Natural killer cell (primary cell): Measurements from ENCODE around the gene ZNF536. TPM values are rescaled to one million over a fixed set of nuclear protein-coding genes. Genes with fewer than 3 reads are reported as not detected.

Experiments used
- ATAC-seq, 3 donors: fragments of 150-1000 bp in 2 of 3; fragments of 200-7000 bp in 1 of 3; cut with Tn5 transposase; 1 replicate in 1 of 3; 2 replicates in 2 of 3; pipeline ENCODE4 v1.10.0; 2021; ENCODE audit warnings: mild to moderate bottlenecking in 2 of 3, moderate library complexity in 2 of 3
- DNase-seq, 2 donors: peaks; one replicate each; pipeline versions ENCODE4 v3.0.0 to v3.0.0-alpha.2; 2013 to 2021; ENCODE audit warnings: mixed read lengths in 1 of 2
- H3K27ac ChIP-seq: one replicate; pipeline ENCODE4 v1.5.1; 2013; ENCODE audit warnings: mild to moderate bottlenecking, low read length
- H3K27me3 ChIP-seq: one replicate; pipeline ENCODE4 v1.6.1; 2013; ENCODE audit warnings: low read length; ENCODE audit not compliant: control insufficient read depth, insufficient read depth
- H3K36me3 ChIP-seq: one replicate; pipeline ENCODE4 v1.6.1; 2013; ENCODE audit warnings: low read length; ENCODE audit not compliant: control insufficient read depth, insufficient read depth
- H3K4me1 ChIP-seq: one replicate; pipeline ENCODE4 v1.6.1; 2013; ENCODE audit warnings: low read length; ENCODE audit not compliant: control insufficient read depth, insufficient read depth
- H3K4me3 ChIP-seq: one replicate; pipeline ENCODE4 v1.5.1; 2013; ENCODE audit warnings: low read length
- H3K9me3 ChIP-seq: one replicate; pipeline ENCODE4 v1.6.1; 2013; ENCODE audit warnings: low read length; ENCODE audit not compliant: control insufficient read depth, insufficient read depth
- H3K27ac Mint-ChIP-seq, 2 donors: one replicate each; pipeline ENCODE4 v1.8.0; 2022; ENCODE audit warnings: mild to moderate bottlenecking in 2 of 2, mixed read lengths in 2 of 2, moderate library complexity in 1 of 2
- H3K27me3 Mint-ChIP-seq, 2 donors: one replicate each; pipeline ENCODE4 v1.8.0; 2022; ENCODE audit warnings: low read depth in 2 of 2, mixed read lengths in 2 of 2
- H3K36me3 Mint-ChIP-seq: one replicate; pipeline ENCODE4 v1.8.0; 2022; ENCODE audit warnings: mixed read lengths
- H3K4me1 Mint-ChIP-seq, 2 donors: one replicate each; pipeline ENCODE4 v1.8.0; 2022; ENCODE audit warnings: mixed read lengths in 2 of 2
- H3K4me3 Mint-ChIP-seq: one replicate; pipeline ENCODE4 v1.8.0; 2022; ENCODE audit warnings: mild to moderate bottlenecking, moderate library complexity, mixed read lengths
- H3K9me3 Mint-ChIP-seq, 2 donors: one replicate each; pipeline ENCODE4 v1.8.0; 2022; ENCODE audit warnings: mixed read lengths in 2 of 2
- CTCF ChIP-seq: fragments of 200-600 bp; IDR thresholded peaks from one replicate; pipeline ENCODE4 v1.8.0; 2022; ENCODE audit warnings: antibody characterized with exemption
- WGBS: methylation state at CpG from one replicate; pipeline ENCODE4 v1.1.7; 2013; ENCODE audit warnings: missing lambda C conversion rate; ENCODE audit not compliant: insufficient coverage; 5-methylcytosine and 5-hydroxymethylcytosine counted together
- intact Hi-C: fragments of 100-400 bp; cut with micrococcal nuclease; formaldehyde crosslinking; loops from one replicate; pipeline ENCODE4 v1.14.2; 2022
- total RNA-seq, 4 donors: library from RNA; stranded (reverse); fragments of 120-200 nt in 1 of 4; gene quantifications; one replicate each; pipeline versions ENCODE4 v1.2.3 to v1.2.4, GENCODE V29; 2013 to 2022

Gene ZNF536
- total RNA-seq, 3 donors from 2014 or later (not counting 1 experiment from before 2014, with no cell fraction given) = not detected

- Histone ChIP-seq H3K4me1 (no peaks in the 10 kb centered on the region), H3K4me3 (no peak overlapping the region), H3K9me3 (no peaks in the 10 kb centered on the region), H3K27ac (no peak overlapping the region), H3K27me3 (peaks cover 7% of the 10 kb centered on the region), H3K36me3 (no peaks in the 10 kb centered on the region)
- intact Hi-C loops = no loop called here
- Mint-ChIP-seq H3K9me3 (no peaks in the 10 kb centered on the region), H3K27ac (no peak overlapping the region), H3K4me1 (no peaks in the 10 kb centered on the region), H3K4me3 (no peak overlapping the region), H3K36me3 (no peaks in the 10 kb centered on the region), H3K27me3 (peaks cover 26 to 34% of the 10 kb centered on the region in 2 donors)
- DNase-seq (no peak), ATAC-seq (no peak)
- TF ChIP-seq CTCF = no peak
- WGBS = 92% methylated on average over 5 of the region's 6 CpGs
These were observed 885 bp upstream of the ZNF536 start for GRCh38 chr19:30371161-30371836.

DNA sequence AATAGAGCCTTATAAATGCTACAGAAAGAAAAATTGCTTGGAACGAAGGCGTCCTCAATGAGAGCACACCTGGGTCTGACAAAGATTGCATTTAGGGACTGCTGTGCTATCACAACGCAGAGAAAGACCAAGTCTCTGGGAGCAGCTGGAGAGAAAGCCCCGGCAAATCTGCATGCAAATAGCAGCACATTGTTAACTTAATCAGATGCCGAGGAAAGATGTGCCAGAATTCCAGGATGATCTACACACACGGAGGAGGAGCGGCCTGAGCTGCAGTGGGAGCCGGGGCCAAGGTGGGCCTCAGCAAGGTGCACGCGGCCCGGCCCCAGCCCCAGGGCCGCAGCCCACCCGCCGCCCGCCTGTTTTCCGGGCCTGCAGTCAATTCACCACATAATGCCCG, 1.4 kb downstream of the ZNF536 start:
- H3K9me3 ChIP-seq = no peaks in the 10 kb centered on the region
- no peak for ATAC-seq
- H3K27ac ChIP-seq = no peak overlapping the region
- H3K27me3 ChIP-seq = peaks cover 7% of the 10 kb centered on the region
- intact Hi-C loops = no loop called here
- Mint-ChIP-seq H3K27me3 (peaks cover 31 to 34% of the 10 kb centered on the region in 2 donors), H3K4me1 (no peaks in the 10 kb centered on the region), H3K27ac (no peak overlapping the region), H3K4me3 (no peak overlapping the region), H3K36me3 (no peaks in the 10 kb centered on the region), H3K9me3 (no peaks in the 10 kb centered on the region)
- no peak for TF ChIP-seq CTCF
- WGBS = 62% methylated on average over 17 of the region's 17 CpGs
- H3K4me1 ChIP-seq = no peaks in the 10 kb centered on the region
- no peak overlapping the region for H3K4me3 ChIP-seq
- H3K36me3 ChIP-seq = no peaks in the 10 kb centered on the region
- no peak for DNase-seq

GRCh38 chr19:30374539-30374864, 2.3 kb downstream of the ZNF536 start:
- peaks cover 28 to 31% of the 10 kb centered on the region in 2 donors for H3K27me3 Mint-ChIP-seq
- intact Hi-C loops = no loop called here

More at GRCh38 chr19:30374539-30374864, 2.3 kb downstream of the ZNF536 start:
- TF ChIP-seq CTCF = no peak
- H3K4me1 ChIP-seq = no peaks in the 10 kb centered on the region
- no peak overlapping the region for H3K4me3 Mint-ChIP-seq
- no peak for ATAC-seq
- H3K27ac Mint-ChIP-seq = no peak overlapping the region
- H3K4me1 Mint-ChIP-seq = no peaks in the 10 kb centered on the region
- no peak for DNase-seq
- no peaks in the 10 kb centered on the region for H3K36me3 Mint-ChIP-seq
- H3K9me3 ChIP-seq = no peaks in the 10 kb centered on the region
- H3K36me3 ChIP-seq = no peaks in the 10 kb centered on the region
- H3K9me3 Mint-ChIP-seq = no peaks in the 10 kb centered on the region
- no peak overlapping the region for H3K4me3 ChIP-seq
- H3K27ac ChIP-seq = no peak overlapping the region
- WGBS = 12% methylated on average over 21 of the region's 21 CpGs
- peaks cover 7% of the 10 kb centered on the region for H3K27me3 ChIP-seq
